Smooth muscle cell (in vitro differentiated cells): Measurements from ENCODE around the gene LRRTM4. TPM values are rescaled to one million over a fixed set of nuclear protein-coding genes. Genes with fewer than 3 reads are reported as not detected.

Source experiments
- DNase-seq: peaks from one replicate; lab custom pipeline; 2025; ENCODE audit not compliant: unreplicated experiment; lab: John Stamatoyannopoulos, UW
- H2AFZ ChIP-seq: fragments of 200-600 bp; sonication (generic); 2 replicates; pipeline ENCODE4 v1.6.0; 2016; ENCODE audit warnings: antibody characterized with exemption, low read depth, mild to moderate bottlenecking
- H3F3A ChIP-seq: fragments of 200-600 bp; sonication (generic); 2 replicates; pipeline ENCODE4 v1.6.0; 2017; ENCODE audit warnings: antibody characterized with exemption, low read depth
- H3K27ac ChIP-seq: fragments of 200-600 bp; sonication (generic); 2 replicates; pipeline ENCODE4 v1.5.1; 2016; ENCODE audit warnings: low read depth, mild to moderate bottlenecking
- H3K27me3 ChIP-seq: fragments of 200-600 bp; sonication (generic); 2 replicates; pipeline ENCODE4 v1.6.1; 2016; ENCODE audit warnings: low read depth, mild to moderate bottlenecking
- H3K36me3 ChIP-seq: fragments of 200-600 bp; sonication (generic); 2 replicates; pipeline ENCODE4 v1.5.1; 2016; ENCODE audit warnings: low read depth
- H3K4me1 ChIP-seq: fragments of 200-600 bp; sonication (generic); 2 replicates; pipeline ENCODE4 v1.5.1; 2016; ENCODE audit warnings: low read depth
- H3K4me2 ChIP-seq: fragments of 200-600 bp; sonication (generic); 2 replicates; pipeline ENCODE4 v1.6.0; 2016; ENCODE audit warnings: mild to moderate bottlenecking
- H3K4me3 ChIP-seq: fragments of 200-600 bp; sonication (generic); 2 replicates; pipeline ENCODE4 v1.5.1; 2016; ENCODE audit warnings: mild to moderate bottlenecking
- H3K79me2 ChIP-seq: fragments of 200-600 bp; sonication (generic); 2 replicates; pipeline ENCODE4 v1.6.0; 2016; ENCODE audit warnings: low read depth, mild to moderate bottlenecking
- H3K9ac ChIP-seq: fragments of 200-600 bp; sonication (generic); 2 replicates; pipeline ENCODE4 v1.6.0; 2016; ENCODE audit warnings: low read depth
- H3K9me3 ChIP-seq: fragments of 200-600 bp; sonication (generic); replicated peaks from 2 replicates; pipeline ENCODE4 v1.5.1; 2016; ENCODE audit warnings: low read depth
- H4K20me1 ChIP-seq: fragments of 200-600 bp; sonication (generic); 2 replicates; pipeline ENCODE4 v1.6.0; 2016; ENCODE audit warnings: low read depth
- WGBS: methylation state at CpG from one replicate; pipeline ENCODE4 v1.1.7; 2016; ENCODE audit warnings: low lambda C conversion rate; 5-methylcytosine and 5-hydroxymethylcytosine counted together
- polyA plus RNA-seq: library from polyadenylated mRNA; unstranded; fragments of >200 nt; fragmentation: Nextera tagmentation; extraction: Ambion mirVana; gene quantifications from 2 replicates; pipeline ENCODE4 v1.2.1, GENCODE V29; 2016
- total RNA-seq: library from RNA; depleted of rRNA; stranded (reverse); fragments of >200 nt; gene quantifications from 2 replicates; pipeline ENCODE4 v1.2.3, GENCODE V29; 2014
- TF ChIP-seq, protein P1 (sequence below): fragments of 200-600 bp; sonication (generic); IDR thresholded peaks from 2 replicates; pipeline ENCODE4 v1.5.1; 2017; ENCODE audit warnings: borderline replicate concordance, mild to moderate bottlenecking, antibody characterized with exemption; ENCODE audit not compliant: insufficient read depth, poor library complexity, severe bottlenecking

Gene LRRTM4
- total and polyA plus RNA-seq, 2 experiments from 2014 or later = 1.4 to 5.5 TPM

DNA sequence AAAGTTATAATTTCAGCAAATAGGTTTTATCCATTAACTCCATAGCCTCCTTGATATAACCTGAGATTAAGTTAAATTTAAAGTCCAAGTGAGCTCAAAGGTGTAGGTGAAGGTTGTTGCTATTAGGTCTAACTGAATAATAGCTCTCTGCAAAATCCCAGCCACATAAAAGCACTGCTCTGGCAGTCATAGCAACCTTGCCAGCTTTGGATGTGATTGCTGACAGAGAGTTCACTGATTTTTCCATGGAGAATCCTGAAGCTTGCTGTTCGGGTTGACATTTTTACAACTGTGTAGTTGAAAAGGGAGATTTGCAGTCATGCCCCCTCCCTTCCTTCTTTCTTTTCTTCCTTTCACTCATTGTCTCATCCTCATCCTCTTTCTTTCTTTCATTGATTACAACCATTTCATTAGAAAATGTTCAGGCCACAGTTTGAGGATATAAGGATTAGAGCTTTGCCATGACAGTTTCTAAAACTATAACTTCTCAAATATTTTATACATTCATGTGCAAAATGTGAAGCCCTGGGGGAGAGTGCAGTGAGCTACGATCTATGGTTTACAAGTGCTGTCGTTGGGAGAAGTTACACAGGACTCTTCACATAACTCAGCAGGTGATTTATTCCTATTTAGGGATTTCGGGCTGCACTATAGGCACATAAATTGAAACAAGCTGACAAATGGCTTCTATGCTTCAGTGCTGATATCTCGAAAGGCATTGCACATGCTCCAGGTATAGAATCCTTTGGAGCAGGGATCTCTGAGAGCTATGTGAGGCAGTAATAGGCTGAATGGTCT, 193.8 kb downstream of the LRRTM4 start:
- 48% methylated on average over 5 of the region's 5 CpGs for WGBS

DNA sequence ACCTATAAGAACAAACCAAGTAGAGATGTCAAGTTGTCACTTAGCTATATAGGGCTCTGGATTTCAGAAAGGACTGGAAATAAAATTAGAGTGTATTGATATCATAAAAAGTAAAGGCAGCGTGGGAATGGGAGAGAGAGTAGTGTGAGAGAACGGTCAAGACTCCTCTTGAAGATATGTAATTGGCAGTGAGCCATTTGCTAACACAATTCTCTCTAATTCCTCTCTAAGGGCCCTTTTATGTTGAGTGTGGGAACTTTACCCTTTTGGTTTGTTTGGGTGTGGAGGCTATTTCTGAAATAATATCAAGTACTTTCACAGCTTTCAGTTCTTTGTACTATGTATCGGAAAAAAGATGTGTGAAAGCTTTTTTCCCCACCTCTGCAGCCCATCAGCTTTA, 196.8 kb downstream of the LRRTM4 start:
- peaks cover 6% of the 10 kb centered on the region for H3K4me1 ChIP-seq
- no peaks in the 10 kb centered on the region for H3K27me3 ChIP-seq
- no peaks in the 10 kb centered on the region for H3F3A ChIP-seq
- no peak overlapping the region for H3K27ac ChIP-seq
- WGBS = 95% methylated on average over 3 of the region's 3 CpGs
- H3K4me2 ChIP-seq = no peak overlapping the region
- no peaks in the 10 kb centered on the region for H3K9me3 ChIP-seq
- TF ChIP-seq, protein P1, sequence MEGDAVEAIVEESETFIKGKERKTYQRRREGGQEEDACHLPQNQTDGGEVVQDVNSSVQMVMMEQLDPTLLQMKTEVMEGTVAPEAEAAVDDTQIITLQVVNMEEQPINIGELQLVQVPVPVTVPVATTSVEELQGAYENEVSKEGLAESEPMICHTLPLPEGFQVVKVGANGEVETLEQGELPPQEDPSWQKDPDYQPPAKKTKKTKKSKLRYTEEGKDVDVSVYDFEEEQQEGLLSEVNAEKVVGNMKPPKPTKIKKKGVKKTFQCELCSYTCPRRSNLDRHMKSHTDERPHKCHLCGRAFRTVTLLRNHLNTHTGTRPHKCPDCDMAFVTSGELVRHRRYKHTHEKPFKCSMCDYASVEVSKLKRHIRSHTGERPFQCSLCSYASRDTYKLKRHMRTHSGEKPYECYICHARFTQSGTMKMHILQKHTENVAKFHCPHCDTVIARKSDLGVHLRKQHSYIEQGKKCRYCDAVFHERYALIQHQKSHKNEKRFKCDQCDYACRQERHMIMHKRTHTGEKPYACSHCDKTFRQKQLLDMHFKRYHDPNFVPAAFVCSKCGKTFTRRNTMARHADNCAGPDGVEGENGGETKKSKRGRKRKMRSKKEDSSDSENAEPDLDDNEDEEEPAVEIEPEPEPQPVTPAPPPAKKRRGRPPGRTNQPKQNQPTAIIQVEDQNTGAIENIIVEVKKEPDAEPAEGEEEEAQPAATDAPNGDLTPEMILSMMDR = no peak
- H2AFZ ChIP-seq = no peak overlapping the region
- no peak overlapping the region for H3K4me3 ChIP-seq
- no peak for DNase-seq
- no peak overlapping the region for H3K9ac ChIP-seq
- no peaks in the 10 kb centered on the region for H4K20me1 ChIP-seq
- no peaks in the 10 kb centered on the region for H3K79me2 ChIP-seq
- H3K36me3 ChIP-seq = no peaks in the 10 kb centered on the region

More for the DNA sequence above, 193.8 kb downstream of the LRRTM4 start:
- no peaks in the 10 kb centered on the region for H3F3A ChIP-seq
- no peaks in the 10 kb centered on the region for H3K9me3 ChIP-seq
- H3K4me1 ChIP-seq = peaks cover 6% of the 10 kb centered on the region
- no peak overlapping the region for H3K4me3 ChIP-seq
- H4K20me1 ChIP-seq = no peaks in the 10 kb centered on the region
- H3K27me3 ChIP-seq = no peaks in the 10 kb centered on the region
- H2AFZ ChIP-seq = no peak overlapping the region
- no peak overlapping the region for H3K4me2 ChIP-seq
- no peak overlapping the region for H3K9ac ChIP-seq
- DNase-seq = no peak
- TF ChIP-seq, protein P1 = no peak
- no peak overlapping the region for H3K27ac ChIP-seq
- H3K36me3 ChIP-seq = no peaks in the 10 kb centered on the region
- no peaks in the 10 kb centered on the region for H3K79me2 ChIP-seq

DNA sequence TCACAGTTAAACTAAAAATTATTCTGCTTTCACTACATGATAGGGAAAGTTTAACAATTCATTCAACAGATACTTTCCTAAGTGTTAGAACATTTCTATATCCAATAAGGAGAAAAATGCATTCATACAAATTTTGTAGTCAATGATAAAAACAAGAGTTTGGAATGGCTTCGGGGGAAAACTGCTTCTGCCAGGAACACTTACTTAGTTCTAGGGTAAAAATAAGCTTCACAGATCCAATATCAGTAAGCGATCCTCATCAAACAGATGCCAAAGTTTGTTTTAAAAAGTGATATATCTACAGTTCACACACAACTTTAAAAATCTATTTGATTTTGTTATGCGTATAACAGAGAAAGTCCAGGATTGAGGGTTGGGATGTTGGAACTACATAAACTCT, 199.7 kb downstream of the LRRTM4 start:
- no peaks in the 10 kb centered on the region for H3K4me1 ChIP-seq
- DNase-seq = no peak
- no peak overlapping the region for H3K4me3 ChIP-seq
- no peak overlapping the region for H2AFZ ChIP-seq
- no peaks in the 10 kb centered on the region for H3F3A ChIP-seq
- no peak overlapping the region for H3K4me2 ChIP-seq
- no peak overlapping the region for H3K27ac ChIP-seq
- no peaks in the 10 kb centered on the region for H3K9me3 ChIP-seq
- H3K36me3 ChIP-seq = no peaks in the 10 kb centered on the region
- H3K79me2 ChIP-seq = no peaks in the 10 kb centered on the region
- H4K20me1 ChIP-seq = no peaks in the 10 kb centered on the region
- no peak overlapping the region for H3K9ac ChIP-seq
- H3K27me3 ChIP-seq = no peaks in the 10 kb centered on the region
- TF ChIP-seq, protein P1 = no peak
- 97% methylated on average over 3 of the region's 3 CpGs for WGBS

DNA sequence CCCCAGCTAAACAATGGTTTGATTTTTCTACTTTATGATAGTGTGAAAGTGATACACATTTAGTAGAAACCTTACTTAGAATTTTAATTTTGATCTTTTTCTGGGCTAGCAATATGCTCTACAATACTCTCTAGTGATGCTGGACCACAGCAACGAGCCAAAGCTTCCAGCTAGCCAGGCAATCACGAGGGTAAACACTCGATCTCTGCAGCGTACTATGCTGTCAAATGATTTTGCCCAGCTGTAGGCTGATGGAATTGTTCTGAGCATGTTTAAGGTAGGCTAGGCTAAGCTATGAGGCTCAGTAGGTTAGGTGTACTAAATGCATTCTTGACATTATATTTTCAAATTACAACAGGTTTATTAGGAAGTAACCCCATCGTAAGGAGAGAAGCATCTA, 207.5 kb downstream of the LRRTM4 start:
- no peaks in the 10 kb centered on the region for H3K79me2 ChIP-seq
- no peaks in the 10 kb centered on the region for H3K4me1 ChIP-seq
- H3K9me3 ChIP-seq = no peaks in the 10 kb centered on the region
- no peak overlapping the region for H3K27ac ChIP-seq
- no peaks in the 10 kb centered on the region for H3F3A ChIP-seq
- H3K4me3 ChIP-seq = no peak overlapping the region
- H4K20me1 ChIP-seq = no peaks in the 10 kb centered on the region
- no peaks in the 10 kb centered on the region for H3K36me3 ChIP-seq
- WGBS = 76% methylated on average over 5 of the region's 5 CpGs
- no peak for DNase-seq
- H3K27me3 ChIP-seq = no peaks in the 10 kb centered on the region
- no peak overlapping the region for H3K9ac ChIP-seq
- H3K4me2 ChIP-seq = no peak overlapping the region
- no peak overlapping the region for H2AFZ ChIP-seq
- TF ChIP-seq, protein P1 = no peak
